Lower leg skin (tissue), 4 donors: ENCODE results near the gene ZDHHC14. TPM values are rescaled to one million over a fixed set of nuclear protein-coding genes. Genes with fewer than 3 reads are reported as not detected.

ENCODE experiments used
- DNase-seq, 2 donors: peaks; one replicate each; pipeline ENCODE4 v3.0.0-alpha.2; 2019; ENCODE audit warnings: low spot score in 2 of 2
- H3K4me3 ChIP-seq: fragments of 200-600 bp; sonication (generic); 2 replicates; pipeline ENCODE4 v1.5.1; 2017; ENCODE audit warnings: mild to moderate bottlenecking, low read depth; ENCODE audit not compliant: poor library complexity, severe bottlenecking
- POLR2A ChIP-seq, 2 donors: fragments of 450-650 bp; IDR thresholded peaks; one replicate each; pipeline ENCODE4 v1.6.1; 2016 to 2017; ENCODE audit warnings: antibody characterized with exemption in 2 of 2, mild to moderate bottlenecking in 1 of 2, moderate library complexity in 1 of 2
- WGBS, 2 donors: methylation state at CpG; one replicate each; pipeline ENCODE4 v1.1.5; 2018; 5-methylcytosine and 5-hydroxymethylcytosine counted together
- intact Hi-C: fragments of 100-400 bp; cut with DNase I; formaldehyde crosslinking; loops from one replicate; pipeline ENCODE4 v1.15.0; 2023; ENCODE audit warnings: low total_unique reads
- total RNA-seq, 4 donors: library from RNA; depleted of rRNA; stranded (reverse); fragments of >200 nt; gene quantifications; one replicate each; pipeline ENCODE4 v1.1.0, GENCODE V29; 2016
- TF ChIP-seq, protein P1 (sequence below), 3 donors: fragments of 450-650 bp; IDR thresholded peaks; one replicate each; pipeline ENCODE4 v1.5.1; 2016; ENCODE audit warnings: antibody characterized with exemption in 3 of 3, mild to moderate bottlenecking in 3 of 3, moderate library complexity in 2 of 3

Gene ZDHHC14
- total RNA-seq, 4 donors from 2014 or later: 4.5 to 8.3 (median 6.1) TPM

DNA sequence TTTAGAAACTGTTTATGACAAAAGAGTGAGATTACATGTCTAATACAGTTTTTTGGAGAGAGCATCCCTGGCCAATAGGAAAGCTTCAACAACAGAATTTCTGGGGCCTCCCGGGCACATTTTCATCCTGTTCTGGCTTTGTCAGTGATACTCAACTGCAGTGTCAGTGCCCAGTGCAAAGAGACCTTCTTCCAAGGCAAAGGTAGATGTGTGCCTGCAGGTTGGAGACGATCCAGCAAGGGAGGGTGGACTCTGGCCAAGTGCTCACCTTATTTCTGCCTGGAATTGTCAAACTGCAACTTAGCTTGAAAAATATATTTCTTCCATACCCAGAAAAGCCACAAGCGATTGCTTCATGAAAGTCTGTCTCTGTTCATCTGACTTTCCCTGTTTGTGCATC lies 230.4 kb downstream of the ZDHHC14 start:
- no peak for DNase-seq
- 86 to 87% methylated on average over 3 of the region's 3 CpGs for WGBS, 2 donors
- TF ChIP-seq, protein P1, sequence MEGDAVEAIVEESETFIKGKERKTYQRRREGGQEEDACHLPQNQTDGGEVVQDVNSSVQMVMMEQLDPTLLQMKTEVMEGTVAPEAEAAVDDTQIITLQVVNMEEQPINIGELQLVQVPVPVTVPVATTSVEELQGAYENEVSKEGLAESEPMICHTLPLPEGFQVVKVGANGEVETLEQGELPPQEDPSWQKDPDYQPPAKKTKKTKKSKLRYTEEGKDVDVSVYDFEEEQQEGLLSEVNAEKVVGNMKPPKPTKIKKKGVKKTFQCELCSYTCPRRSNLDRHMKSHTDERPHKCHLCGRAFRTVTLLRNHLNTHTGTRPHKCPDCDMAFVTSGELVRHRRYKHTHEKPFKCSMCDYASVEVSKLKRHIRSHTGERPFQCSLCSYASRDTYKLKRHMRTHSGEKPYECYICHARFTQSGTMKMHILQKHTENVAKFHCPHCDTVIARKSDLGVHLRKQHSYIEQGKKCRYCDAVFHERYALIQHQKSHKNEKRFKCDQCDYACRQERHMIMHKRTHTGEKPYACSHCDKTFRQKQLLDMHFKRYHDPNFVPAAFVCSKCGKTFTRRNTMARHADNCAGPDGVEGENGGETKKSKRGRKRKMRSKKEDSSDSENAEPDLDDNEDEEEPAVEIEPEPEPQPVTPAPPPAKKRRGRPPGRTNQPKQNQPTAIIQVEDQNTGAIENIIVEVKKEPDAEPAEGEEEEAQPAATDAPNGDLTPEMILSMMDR (IDR thresholded peaks at IDR 0.05): no peak
- no peak for TF ChIP-seq POLR2A (IDR thresholded peaks at IDR 0.05)
- H3K4me3 ChIP-seq: no peak overlapping the region
- intact Hi-C loops: no loop called here

DNA sequence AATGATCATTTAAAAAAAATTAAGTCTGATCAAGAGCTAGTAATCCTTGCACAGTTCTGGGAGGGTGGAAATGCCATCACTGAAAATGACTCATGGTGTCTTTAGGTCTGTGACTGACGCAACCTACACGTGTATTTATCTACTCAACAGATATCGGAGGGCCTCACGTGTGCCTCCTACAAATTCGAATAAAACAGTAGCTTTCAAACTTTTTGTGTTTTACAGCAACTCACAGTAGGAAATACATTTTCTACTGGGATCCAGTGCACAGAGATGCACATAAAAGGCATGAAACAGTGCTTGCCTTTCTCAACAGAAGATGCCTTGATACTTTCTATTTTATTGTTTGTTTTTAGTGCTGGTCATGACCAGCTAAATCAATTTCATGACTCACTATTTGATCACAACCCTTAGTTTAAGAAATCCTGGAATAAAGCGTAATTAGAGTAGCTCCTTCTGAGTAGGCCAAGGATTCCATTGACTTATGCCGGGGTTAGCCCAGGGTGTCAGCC lies 232.1 kb downstream of the ZDHHC14 start:
- intact Hi-C loops: no loop called here
- no peak for DNase-seq
- 77 to 86% methylated on average over 7 of the region's 7 CpGs for WGBS, 2 donors
- H3K4me3 ChIP-seq: no peak overlapping the region
- TF ChIP-seq POLR2A (IDR thresholded peaks at IDR 0.05): no peak
- TF ChIP-seq, protein P1 (IDR thresholded peaks at IDR 0.05): no peak

DNA sequence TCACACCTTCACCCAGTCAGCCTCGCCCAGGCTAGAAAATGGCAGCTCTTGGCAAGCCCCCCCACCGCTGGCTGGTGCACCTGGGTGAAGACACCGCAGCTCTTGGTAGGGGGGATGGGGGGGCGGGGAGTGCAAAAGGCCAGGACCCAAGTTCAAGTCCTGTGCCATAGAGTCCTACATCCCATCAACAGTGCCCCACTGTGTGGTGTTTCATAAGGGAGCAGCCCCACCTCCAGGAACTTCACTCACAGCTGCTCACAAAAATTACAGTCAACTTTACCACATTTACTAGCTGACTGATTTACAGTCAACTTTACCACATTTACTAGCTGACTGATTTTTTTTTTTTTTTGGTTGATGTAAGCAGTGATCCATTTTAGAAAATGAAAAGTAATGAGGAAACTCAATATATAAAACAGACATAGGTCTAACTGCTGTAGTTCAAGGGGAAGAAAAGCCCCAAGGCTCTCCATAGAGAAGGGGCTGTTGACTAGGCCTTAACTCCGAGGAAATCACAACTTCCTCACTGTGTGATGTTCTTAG lies 233.1 kb downstream of the ZDHHC14 start:
- 85 to 90% methylated on average over 5 of the region's 5 CpGs for WGBS, 2 donors
- no peak for TF ChIP-seq POLR2A (IDR thresholded peaks at IDR 0.05)
- TF ChIP-seq, protein P1 (IDR thresholded peaks at IDR 0.05): no peak
- intact Hi-C loops: no loop called here

DNA sequence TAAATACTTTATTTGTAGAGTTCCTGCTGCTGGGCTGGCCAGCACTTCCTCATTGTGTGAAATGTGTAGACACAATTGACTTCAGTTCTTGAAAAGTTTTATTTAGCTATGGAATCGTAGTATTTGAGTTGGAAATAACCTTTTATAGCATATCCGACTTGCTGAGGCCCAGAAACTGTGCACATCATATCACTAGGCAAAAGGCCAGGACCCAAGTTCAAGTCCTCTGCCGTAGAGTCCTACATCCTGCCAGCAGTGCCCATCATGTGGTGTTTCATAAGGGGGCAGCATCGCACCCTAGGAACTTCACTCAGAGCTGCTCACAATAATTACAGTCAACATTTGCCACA lies 234.4 kb downstream of the ZDHHC14 start:
- intact Hi-C loops: no loop called here
- H3K4me3 ChIP-seq: no peak overlapping the region
- DNase-seq: no peak
- TF ChIP-seq POLR2A (IDR thresholded peaks at IDR 0.05): no peak
- TF ChIP-seq, protein P1 (IDR thresholded peaks at IDR 0.05): no peak
- WGBS, 2 donors: 75 to 79% methylated on average over 4 of the region's 4 CpGs

More for the DNA sequence above, 233.1 kb downstream of the ZDHHC14 start:
- no peak overlapping the region for H3K4me3 ChIP-seq
- no peak for DNase-seq

DNA sequence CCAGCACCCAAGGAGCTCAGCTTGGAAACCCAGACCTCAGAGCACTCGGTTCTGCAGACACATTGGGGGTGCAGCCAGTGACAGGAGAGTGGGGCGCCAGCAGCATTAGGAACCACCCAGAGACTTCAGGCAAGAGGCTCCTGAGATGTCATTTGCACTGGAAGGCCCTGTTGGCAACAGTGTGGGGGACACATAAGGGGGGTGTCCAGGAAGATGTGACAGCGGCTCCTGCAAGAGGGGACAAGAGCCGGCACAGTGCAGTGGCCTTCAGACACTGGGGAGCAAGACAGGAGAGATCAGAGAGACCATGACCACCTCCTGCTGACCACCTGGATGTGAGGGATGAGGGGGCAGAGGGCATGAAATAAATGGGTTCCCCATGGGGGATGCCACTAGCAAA lies 235.0 kb downstream of the ZDHHC14 start:
- DNase-seq: no peak
- intact Hi-C loops: no loop called here
- TF ChIP-seq, protein P1 (IDR thresholded peaks at IDR 0.05): no peak
- TF ChIP-seq POLR2A (IDR thresholded peaks at IDR 0.05): no peak
- no peak overlapping the region for H3K4me3 ChIP-seq
- 95 to 98% methylated on average over 4 of the region's 4 CpGs for WGBS, 2 donors

DNA sequence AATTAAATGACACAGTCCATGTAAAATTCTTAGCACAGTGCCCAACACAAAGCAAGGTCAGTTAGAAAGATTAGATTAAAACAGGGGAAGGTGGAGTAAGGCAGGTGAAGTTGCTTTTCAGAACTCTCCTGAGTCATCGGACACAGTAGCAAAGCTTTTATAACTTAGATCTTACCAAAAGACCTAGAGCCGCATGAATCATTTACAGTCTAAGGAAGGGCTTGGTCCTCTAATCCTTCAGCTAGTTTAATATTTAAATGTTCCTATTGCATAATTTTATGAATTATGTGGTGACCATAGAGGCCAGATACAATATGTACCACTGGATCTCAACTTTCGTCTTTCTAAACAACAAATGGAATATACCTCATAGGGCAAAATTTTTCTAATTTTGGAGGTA lies 240.0 kb downstream of the ZDHHC14 start:
- TF ChIP-seq POLR2A (IDR thresholded peaks at IDR 0.05): no peak
- TF ChIP-seq, protein P1 (IDR thresholded peaks at IDR 0.05): no peak
- 82% methylated on average over 3 of the region's 3 CpGs for WGBS, 2 donors
- no peak overlapping the region for H3K4me3 ChIP-seq
- DNase-seq: no peak
- intact Hi-C loops: no loop called here
